HepG2 (cell line): ENCODE data around the gene PGPEP1. TPM values are rescaled to one million over a fixed set of nuclear protein-coding genes. Genes with fewer than 3 reads are reported as not detected.
A peak's percentile ranks its signal among the peaks of the same experiment; 100 is the strongest.

Experiments used
- ATF7 ChIP-seq, 2 experiments: fragments of 450-650 bp in 1 of 2; sonication (generic) in 1 of 2; formaldehyde crosslinking in 1 of 2; IDR thresholded peaks; 2 replicates each; pipeline versions ENCODE4 v1.4.0 to v1.6.1; 2016 to 2020; ENCODE audit warnings: antibody characterized with exemption in 1 of 2, mild to moderate bottlenecking in 1 of 2, missing genetic modification reagents in 1 of 2
- KDM1A ChIP-seq: IDR thresholded peaks from 2 replicates; pipeline ENCODE4 v1.6.1; 2016; ENCODE audit warnings: missing compliant biosample characterization
- MZF1 ChIP-seq: sonication (generic); formaldehyde crosslinking; IDR thresholded peaks from 2 replicates; pipeline ENCODE4 v1.8.1; 2023; ENCODE audit warnings: mild to moderate bottlenecking, missing genetic modification reagents, borderline replicate concordance
- NFKBIZ ChIP-seq: IDR thresholded peaks from 2 replicates; pipeline ENCODE4 v1.6.1; 2018; ENCODE audit warnings: missing genetic modification reagents, missing compliant biosample characterization
- PRPF4 ChIP-seq: fragments of 200-400 bp; formaldehyde crosslinking; IDR thresholded peaks from 2 replicates; pipeline ENCODE4 v1.6.1; 2016; ENCODE audit warnings: low read length, low read depth; ENCODE audit not compliant: poor library complexity, severe bottlenecking
- SALL2 ChIP-seq: sonication (generic); formaldehyde crosslinking; IDR thresholded peaks from 2 replicates; pipeline ENCODE4 v1.8.1; 2023; ENCODE audit warnings: mild to moderate bottlenecking, missing genetic modification reagents, inconsistent platforms
- TEAD3 ChIP-seq: optimal IDR thresholded peaks from 2 replicates; pipeline ENCODE3; 2016; ENCODE audit warnings: borderline replicate concordance
- ZFP36L1 ChIP-seq: sonication (generic); formaldehyde crosslinking; IDR thresholded peaks from 2 replicates; pipeline ENCODE4 v1.8.0; 2022; ENCODE audit warnings: mild to moderate bottlenecking, missing genetic modification reagents, moderate library complexity
- ZNF263 ChIP-seq: sonication (generic); formaldehyde crosslinking; IDR thresholded peaks from 2 replicates; pipeline ENCODE4 v1.4.0; 2020; ENCODE audit warnings: missing genetic modification reagents
- polyA plus RNA-seq, 8 experiments: library from polyadenylated mRNA; depleted of rRNA in 3 of 8; stranded (reverse) in 7 of 8; unstranded in 1 of 8; fragments of >200 nt; fragmentation: Illumina TruSeq in 4 of 8; extraction: Trizol in 4 of 8; gene quantifications; 2 replicates each; pipeline versions ENCODE4 v1.2.1 to v1.2.3, GENCODE V29; 2011 to 2016; ENCODE audit warnings: low read depth in 4 of 8, missing spikeins in 1 of 8, mixed read lengths in 1 of 8; ENCODE audit not compliant: insufficient read depth in 1 of 8
- total RNA-seq, 5 experiments: library from RNA; depleted of rRNA; stranded (reverse); fragments of >200 nt; fragmentation: Illumina TruSeq; extraction: Trizol; gene quantifications; 2 replicates each; pipeline ENCODE4 v1.2.3, GENCODE V29; 2016; ENCODE audit warnings: low read depth in 1 of 5
- TF ChIP-seq, protein P1 (sequence below): sonication (generic); formaldehyde crosslinking; IDR thresholded peaks from 2 replicates; pipeline ENCODE4 v1.9.0; 2021; ENCODE audit warnings: mild to moderate bottlenecking, missing genetic modification reagents
- TF ChIP-seq, protein P2 (sequence below): sonication (generic); formaldehyde crosslinking; IDR thresholded peaks from 2 replicates; pipeline ENCODE4 v1.4.0; 2020; ENCODE audit warnings: missing genetic modification reagents, borderline replicate concordance
- TF ChIP-seq, protein P3 (sequence below): sonication (generic); formaldehyde crosslinking; IDR thresholded peaks from one replicate; pipeline ENCODE4 v1.5.1; 2020; ENCODE audit warnings: mild to moderate bottlenecking, missing genetic modification reagents; ENCODE audit errors: not compliant biosample characterization

Gene PGPEP1
- total and polyA plus RNA-seq, 2 of the 13 experiments (the other 11 are each of a cell fraction or from before 2014, with no cell fraction given), result 53.1 to 56.6 TPM

GRCh38 chr19:18291590-18292461, 48.6 kb upstream of the PGPEP1 start (continued):
- TF ChIP-seq, protein P1, sequence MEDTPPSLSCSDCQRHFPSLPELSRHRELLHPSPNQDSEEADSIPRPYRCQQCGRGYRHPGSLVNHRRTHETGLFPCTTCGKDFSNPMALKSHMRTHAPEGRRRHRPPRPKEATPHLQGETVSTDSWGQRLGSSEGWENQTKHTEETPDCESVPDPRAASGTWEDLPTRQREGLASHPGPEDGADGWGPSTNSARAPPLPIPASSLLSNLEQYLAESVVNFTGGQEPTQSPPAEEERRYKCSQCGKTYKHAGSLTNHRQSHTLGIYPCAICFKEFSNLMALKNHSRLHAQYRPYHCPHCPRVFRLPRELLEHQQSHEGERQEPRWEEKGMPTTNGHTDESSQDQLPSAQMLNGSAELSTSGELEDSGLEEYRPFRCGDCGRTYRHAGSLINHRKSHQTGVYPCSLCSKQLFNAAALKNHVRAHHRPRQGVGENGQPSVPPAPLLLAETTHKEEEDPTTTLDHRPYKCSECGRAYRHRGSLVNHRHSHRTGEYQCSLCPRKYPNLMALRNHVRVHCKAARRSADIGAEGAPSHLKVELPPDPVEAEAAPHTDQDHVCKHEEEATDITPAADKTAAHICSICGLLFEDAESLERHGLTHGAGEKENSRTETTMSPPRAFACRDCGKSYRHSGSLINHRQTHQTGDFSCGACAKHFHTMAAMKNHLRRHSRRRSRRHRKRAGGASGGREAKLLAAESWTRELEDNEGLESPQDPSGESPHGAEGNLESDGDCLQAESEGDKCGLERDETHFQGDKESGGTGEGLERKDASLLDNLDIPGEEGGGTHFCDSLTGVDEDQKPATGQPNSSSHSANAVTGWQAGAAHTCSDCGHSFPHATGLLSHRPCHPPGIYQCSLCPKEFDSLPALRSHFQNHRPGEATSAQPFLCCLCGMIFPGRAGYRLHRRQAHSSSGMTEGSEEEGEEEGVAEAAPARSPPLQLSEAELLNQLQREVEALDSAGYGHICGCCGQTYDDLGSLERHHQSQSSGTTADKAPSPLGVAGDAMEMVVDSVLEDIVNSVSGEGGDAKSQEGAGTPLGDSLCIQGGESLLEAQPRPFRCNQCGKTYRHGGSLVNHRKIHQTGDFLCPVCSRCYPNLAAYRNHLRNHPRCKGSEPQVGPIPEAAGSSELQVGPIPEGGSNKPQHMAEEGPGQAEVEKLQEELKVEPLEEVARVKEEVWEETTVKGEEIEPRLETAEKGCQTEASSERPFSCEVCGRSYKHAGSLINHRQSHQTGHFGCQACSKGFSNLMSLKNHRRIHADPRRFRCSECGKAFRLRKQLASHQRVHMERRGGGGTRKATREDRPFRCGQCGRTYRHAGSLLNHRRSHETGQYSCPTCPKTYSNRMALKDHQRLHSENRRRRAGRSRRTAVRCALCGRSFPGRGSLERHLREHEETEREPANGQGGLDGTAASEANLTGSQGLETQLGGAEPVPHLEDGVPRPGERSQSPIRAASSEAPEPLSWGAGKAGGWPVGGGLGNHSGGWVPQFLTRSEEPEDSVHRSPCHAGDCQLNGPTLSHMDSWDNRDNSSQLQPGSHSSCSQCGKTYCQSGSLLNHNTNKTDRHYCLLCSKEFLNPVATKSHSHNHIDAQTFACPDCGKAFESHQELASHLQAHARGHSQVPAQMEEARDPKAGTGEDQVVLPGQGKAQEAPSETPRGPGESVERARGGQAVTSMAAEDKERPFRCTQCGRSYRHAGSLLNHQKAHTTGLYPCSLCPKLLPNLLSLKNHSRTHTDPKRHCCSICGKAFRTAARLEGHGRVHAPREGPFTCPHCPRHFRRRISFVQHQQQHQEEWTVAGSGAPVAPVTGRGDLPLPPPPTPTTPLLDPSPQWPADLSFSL (CRISPR knock-in tag), result no peak
- TF ChIP-seq ZFP36L1 (CRISPR knock-in tag) (peak; percentile 56; the same call in 1 of the 2 replicates), SALL2 (CRISPR knock-in tag) (no peak), MZF1 (CRISPR knock-in tag) (no peak), ZNF263 (peak; percentile 55; the same call in 1 of the 2 replicates), KDM1A (no peak), ATF7 (IDR thresholded peaks at IDR 0.05) (no peak), ATF7 (CRISPR knock-in tag; IDR thresholded peaks at IDR 0.05) (no peak), PRPF4 (no peak), NFKBIZ (CRISPR knock-in tag) (no peak), TEAD3 (CRISPR knock-in tag) (peak; percentile 97)
- TF ChIP-seq, protein P2, sequence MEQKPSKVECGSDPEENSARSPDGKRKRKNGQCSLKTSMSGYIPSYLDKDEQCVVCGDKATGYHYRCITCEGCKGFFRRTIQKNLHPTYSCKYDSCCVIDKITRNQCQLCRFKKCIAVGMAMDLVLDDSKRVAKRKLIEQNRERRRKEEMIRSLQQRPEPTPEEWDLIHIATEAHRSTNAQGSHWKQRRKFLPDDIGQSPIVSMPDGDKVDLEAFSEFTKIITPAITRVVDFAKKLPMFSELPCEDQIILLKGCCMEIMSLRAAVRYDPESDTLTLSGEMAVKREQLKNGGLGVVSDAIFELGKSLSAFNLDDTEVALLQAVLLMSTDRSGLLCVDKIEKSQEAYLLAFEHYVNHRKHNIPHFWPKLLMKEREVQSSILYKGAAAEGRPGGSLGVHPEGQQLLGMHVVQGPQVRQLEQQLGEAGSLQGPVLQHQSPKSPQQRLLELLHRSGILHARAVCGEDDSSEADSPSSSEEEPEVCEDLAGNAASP (CRISPR knock-in tag), result peak; percentile 33; the same call in 1 of the 2 replicates
- TF ChIP-seq, protein P3, sequence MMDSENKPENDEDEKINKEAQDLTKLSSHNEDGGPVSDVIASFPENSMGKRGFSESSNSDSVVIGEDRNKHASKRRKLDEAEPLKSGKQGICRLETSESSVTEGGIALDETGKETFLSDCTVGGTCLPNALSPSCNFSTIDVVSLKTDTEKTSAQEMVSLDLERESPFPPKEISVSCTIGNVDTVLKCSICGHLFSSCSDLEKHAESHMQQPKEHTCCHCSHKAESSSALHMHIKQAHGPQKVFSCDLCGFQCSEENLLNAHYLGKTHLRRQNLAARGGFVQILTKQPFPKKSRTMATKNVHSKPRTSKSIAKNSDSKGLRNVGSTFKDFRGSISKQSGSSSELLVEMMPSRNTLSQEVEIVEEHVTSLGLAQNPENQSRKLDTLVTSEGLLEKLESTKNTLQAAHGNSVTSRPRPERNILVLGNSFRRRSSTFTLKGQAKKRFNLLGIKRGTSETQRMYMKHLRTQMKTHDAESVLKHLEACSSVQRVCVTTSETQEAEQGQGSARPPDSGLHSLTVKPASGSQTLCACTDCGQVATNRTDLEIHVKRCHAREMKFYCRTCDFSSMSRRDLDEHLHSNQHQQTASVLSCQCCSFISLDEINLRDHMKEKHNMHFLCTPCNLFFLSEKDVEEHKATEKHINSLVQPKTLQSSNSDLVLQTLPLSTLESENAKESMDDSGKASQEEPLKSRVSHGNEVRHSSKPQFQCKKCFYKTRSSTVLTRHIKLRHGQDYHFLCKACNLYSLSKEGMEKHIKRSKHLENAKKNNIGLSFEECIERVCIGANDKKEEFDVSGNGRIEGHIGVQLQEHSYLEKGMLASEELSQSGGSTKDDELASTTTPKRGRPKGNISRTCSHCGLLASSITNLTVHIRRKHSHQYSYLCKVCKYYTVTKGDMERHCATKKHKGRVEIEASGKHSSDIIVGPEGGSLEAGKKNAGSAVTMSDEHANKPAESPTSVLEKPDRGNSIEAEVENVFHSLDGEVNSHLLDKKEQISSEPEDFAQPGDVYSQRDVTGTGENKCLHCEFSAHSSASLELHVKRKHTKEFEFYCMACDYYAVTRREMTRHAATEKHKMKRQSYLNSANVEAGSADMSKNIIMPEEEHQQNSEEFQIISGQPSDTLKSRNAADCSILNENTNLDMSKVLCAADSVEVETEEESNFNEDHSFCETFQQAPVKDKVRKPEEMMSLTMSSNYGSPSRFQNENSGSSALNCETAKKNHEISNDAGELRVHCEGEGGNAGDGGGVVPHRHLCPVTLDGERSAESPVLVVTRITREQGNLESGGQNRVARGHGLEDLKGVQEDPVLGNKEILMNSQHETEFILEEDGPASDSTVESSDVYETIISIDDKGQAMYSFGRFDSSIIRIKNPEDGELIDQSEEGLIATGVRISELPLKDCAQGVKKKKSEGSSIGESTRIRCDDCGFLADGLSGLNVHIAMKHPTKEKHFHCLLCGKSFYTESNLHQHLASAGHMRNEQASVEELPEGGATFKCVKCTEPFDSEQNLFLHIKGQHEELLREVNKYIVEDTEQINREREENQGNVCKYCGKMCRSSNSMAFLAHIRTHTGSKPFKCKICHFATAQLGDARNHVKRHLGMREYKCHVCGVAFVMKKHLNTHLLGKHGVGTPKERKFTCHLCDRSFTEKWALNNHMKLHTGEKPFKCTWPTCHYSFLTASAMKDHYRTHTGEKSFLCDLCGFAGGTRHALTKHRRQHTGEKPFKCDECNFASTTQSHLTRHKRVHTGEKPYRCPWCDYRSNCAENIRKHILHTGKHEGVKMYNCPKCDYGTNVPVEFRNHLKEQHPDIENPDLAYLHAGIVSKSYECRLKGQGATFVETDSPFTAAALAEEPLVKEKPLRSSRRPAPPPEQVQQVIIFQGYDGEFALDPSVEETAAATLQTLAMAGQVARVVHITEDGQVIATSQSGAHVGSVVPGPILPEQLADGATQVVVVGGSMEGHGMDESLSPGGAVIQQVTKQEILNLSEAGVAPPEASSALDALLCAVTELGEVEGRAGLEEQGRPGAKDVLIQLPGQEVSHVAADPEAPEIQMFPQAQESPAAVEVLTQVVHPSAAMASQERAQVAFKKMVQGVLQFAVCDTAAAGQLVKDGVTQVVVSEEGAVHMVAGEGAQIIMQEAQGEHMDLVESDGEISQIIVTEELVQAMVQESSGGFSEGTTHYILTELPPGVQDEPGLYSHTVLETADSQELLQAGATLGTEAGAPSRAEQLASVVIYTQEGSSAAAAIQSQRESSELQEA (CRISPR knock-in tag), result no peak
